ACC112 (cell line): ENCODE results near the gene FOXP4.

ENCODE experiments used
- H2AFZ ChIP-seq: fragments of 200-600 bp; sonication (generic); one replicate; pipeline ENCODE4 v1.6.0; 2017; ENCODE audit warnings: antibody characterized with exemption, low read length; ENCODE audit not compliant: unreplicated experiment
- H3K27ac ChIP-seq: fragments of 200-600 bp; sonication (generic); 2 replicates; pipeline ENCODE4 v1.5.1; 2014; ENCODE audit warnings: low read depth, mild to moderate bottlenecking, antibody characterized with exemption, low read length, moderate library complexity
- H3K27me3 ChIP-seq: fragments of 200-600 bp; sonication (generic); 2 replicates; pipeline ENCODE4 v1.6.1; 2014; ENCODE audit warnings: mild to moderate bottlenecking, antibody characterized with exemption, low read length, moderate library complexity, mixed read lengths; ENCODE audit not compliant: insufficient read depth
- H3K36me3 ChIP-seq: fragments of 200-600 bp; sonication (generic); 2 replicates; pipeline ENCODE4 v1.6.1; 2016; ENCODE audit warnings: mild to moderate bottlenecking, antibody characterized with exemption, low read length, moderate library complexity, mixed read lengths; ENCODE audit not compliant: insufficient read depth
- H3K4me1 ChIP-seq: fragments of 200-600 bp; sonication (generic); one replicate; pipeline ENCODE4 v1.6.1; 2016; ENCODE audit warnings: low read length, mixed read lengths; ENCODE audit not compliant: insufficient read depth, unreplicated experiment, control insufficient read depth
- H3K4me3 ChIP-seq: fragments of 200-600 bp; sonication (generic); 2 replicates; pipeline ENCODE4 v1.5.1; 2014; ENCODE audit warnings: mild to moderate bottlenecking, low read depth, low read length
- H3K79me2 ChIP-seq: fragments of 200-600 bp; sonication (generic); one replicate; pipeline ENCODE4 v1.6.0; 2016; ENCODE audit warnings: low read length; ENCODE audit not compliant: control insufficient read depth, unreplicated experiment, insufficient read depth

FOXP4 gene

DNA sequence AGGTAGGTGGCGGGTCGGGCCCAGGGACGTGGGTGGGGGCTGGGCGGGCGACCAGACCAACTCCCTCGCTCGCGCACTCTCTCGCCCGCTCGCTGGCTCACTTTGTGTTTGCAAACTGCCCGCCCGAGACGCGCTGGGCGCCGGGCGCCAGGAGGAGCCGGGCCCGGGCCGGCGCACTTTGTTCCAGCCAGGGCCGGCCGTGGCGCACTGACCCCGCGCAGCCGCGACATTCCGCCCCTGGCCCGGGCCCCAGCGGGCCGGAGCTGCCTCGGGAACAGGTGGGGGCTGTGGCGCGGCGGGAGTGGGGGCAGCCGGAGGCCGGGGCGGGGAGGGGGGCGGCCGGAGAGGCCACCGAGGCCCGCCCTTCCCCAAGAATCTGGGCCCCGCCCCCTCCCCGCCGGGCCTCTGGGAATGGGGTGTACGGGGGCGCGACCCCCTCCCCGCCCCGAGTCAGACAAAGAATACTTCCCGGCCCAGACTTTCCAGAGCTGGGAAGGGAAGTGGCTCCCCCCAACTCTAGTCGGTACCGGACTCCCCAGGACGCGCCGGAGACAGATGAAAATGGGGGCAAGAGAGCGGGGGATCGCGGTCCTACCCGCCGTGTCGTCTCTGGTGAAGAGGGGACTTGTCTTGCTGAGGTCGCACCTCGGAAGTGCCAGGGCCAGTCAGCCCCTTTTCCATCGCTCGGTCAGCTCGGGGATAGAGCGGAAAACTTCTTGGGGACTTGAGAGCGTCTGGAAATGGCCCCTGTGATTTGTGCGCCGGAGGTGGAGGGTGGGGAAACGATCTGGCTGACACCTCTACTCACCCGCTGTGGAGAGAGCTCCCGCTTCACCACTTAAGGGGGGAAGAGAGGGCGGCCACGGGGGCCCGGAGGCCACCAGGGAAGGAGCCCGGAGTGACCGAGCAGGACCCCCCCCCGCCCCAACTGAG, 951 bp downstream of the FOXP4 start:
- no peaks in the 10 kb centered on the region for H3K4me1 ChIP-seq
- peak overlapping the region; percentile 64 for H2AFZ ChIP-seq
- H3K4me3 ChIP-seq: peak overlapping the region; percentile 98
- no peaks in the 10 kb centered on the region for H3K27me3 ChIP-seq
- no peak overlapping the region for H3K27ac ChIP-seq
- H3K36me3 ChIP-seq: no peaks in the 10 kb centered on the region
- peaks cover 12% of the 10 kb centered on the region for H3K79me2 ChIP-seq

- Histone ChIP-seq H3K27me3 (no peaks in the 10 kb centered on the region), H3K27ac (no peak overlapping the region), H2AFZ (peak overlapping the region; percentile 64), H3K4me1 (no peaks in the 10 kb centered on the region), H3K36me3 (no peaks in the 10 kb centered on the region), H3K4me3 (peak overlapping the region; percentile 98), H3K79me2 (peaks cover 12% of the 10 kb centered on the region)
Measured at GRCh38 chr6:41547799-41548097, 1.6 kb downstream of the FOXP4 start.

DNA sequence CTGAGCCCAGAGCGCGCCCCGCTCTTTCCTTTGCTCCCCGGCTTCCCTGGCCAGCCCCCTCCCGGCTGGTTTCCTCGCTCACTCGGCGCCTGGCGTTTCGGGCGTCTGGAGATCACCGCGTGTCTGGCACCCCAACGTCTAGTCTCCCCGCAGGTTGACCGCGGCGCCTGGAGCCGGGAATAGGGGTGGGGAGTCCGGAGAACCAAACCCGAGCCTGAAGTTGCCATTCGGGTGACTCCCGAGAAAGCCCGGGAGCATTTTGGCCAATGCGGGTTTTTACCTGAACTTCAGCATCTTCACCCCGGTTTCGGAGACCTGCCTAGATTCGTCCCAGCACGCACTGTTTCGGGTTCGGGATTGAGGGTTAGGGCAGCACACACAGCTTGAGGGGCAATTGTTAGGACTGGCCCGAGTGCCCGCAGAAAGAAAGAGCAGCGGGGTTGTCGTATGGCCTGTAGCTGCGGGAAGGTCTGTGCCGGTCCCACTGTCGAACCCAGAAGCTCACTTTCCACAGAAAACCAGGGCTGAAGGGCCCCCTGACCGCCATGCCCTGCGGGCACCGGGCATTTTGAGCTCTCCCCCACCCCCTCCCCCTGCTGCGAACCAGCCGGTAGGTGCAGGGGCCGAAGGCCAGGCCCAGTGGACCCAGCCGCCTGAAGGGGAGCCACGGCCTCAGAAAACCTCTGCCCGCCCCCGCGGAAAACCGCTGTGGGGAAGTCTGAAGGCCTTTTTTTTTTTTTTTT, 2.1 kb downstream of the FOXP4 start:
- Histone ChIP-seq H3K4me3 (peak overlapping the region; percentile 98), H3K27me3 (no peaks in the 10 kb centered on the region), H3K79me2 (peaks cover 12% of the 10 kb centered on the region)

DNA sequence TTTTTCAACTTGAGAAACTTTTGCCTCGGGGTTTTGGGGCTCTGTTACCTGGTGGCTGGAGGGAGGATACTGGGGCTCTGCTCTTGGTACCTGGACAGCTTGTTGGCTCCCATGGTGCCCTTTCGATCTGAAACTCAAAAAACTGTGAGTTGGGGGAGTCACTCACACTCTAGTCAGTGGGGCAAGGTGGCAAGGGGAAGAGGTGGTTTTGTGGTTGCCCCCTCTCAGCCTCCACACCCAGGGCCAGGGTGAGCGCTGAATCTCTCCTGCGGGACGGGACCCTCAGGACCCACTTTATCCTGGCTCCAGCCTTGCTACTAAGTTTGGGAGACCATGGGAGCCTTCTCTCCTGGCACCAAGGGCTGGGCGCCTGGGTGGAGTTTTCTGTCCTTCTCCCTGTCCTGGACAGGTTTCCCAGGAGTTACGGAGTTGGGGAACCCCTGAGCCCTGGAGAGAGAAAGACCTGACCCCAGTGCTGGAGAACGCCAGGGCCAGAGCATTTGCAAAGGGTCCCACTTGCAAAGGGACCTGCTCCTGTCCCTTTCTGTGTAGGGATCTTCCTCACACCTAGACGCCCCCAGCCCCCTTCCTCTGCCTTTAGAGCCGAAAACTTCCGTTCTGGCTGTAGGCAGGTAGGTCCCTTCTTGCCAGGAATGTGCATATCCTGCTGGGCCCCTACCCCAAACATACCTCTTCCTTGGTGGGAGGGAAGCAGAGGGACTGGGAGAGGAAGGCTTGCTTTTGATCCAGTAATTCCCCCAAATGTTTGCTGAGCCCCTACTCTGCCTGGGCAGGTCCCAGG, 2.9 kb downstream of the FOXP4 start:
- H3K27ac ChIP-seq: no peak overlapping the region
- H2AFZ ChIP-seq: no peak overlapping the region
- H3K36me3 ChIP-seq: no peaks in the 10 kb centered on the region
- H3K27me3 ChIP-seq: no peaks in the 10 kb centered on the region
- H3K4me3 ChIP-seq: no peak overlapping the region
- peaks cover 12% of the 10 kb centered on the region for H3K79me2 ChIP-seq
- no peaks in the 10 kb centered on the region for H3K4me1 ChIP-seq

More for the DNA sequence above, 2.1 kb downstream of the FOXP4 start:
- Histone ChIP-seq H3K4me1 (no peaks in the 10 kb centered on the region), H3K27ac (no peak overlapping the region), H2AFZ (no peak overlapping the region), H3K36me3 (no peaks in the 10 kb centered on the region)

DNA sequence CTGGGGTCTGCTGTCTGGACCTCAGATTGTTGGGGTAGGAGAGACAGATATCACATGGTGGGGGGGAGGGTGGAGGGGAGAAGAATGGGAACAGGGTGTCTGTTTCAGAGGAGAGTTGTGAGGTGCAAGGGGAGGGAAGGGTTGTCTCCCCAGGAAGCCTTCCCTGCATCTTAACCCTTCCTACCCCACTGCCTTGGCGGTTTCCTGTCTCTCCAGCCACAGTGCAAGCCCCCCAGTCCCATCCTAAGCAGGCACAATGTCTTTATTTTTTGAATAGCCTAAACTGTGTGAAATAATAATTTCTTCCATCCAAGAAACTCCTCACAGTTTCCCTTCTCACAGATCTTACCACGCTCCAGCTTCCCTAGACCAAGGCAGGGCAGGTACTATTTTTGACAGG, 3.5 kb downstream of the FOXP4 start:
- no peak overlapping the region for H3K27ac ChIP-seq
- no peak overlapping the region for H2AFZ ChIP-seq
- peaks cover 12% of the 10 kb centered on the region for H3K79me2 ChIP-seq
- no peaks in the 10 kb centered on the region for H3K4me1 ChIP-seq
- H3K27me3 ChIP-seq: no peaks in the 10 kb centered on the region
- H3K4me3 ChIP-seq: no peak overlapping the region
- no peaks in the 10 kb centered on the region for H3K36me3 ChIP-seq

GRCh38 chr6:41551086-41551700, 5.0 kb downstream of the FOXP4 start:
- no peak overlapping the region for H3K4me3 ChIP-seq
- peaks cover 12% of the 10 kb centered on the region for H3K79me2 ChIP-seq
- no peaks in the 10 kb centered on the region for H3K27me3 ChIP-seq

DNA sequence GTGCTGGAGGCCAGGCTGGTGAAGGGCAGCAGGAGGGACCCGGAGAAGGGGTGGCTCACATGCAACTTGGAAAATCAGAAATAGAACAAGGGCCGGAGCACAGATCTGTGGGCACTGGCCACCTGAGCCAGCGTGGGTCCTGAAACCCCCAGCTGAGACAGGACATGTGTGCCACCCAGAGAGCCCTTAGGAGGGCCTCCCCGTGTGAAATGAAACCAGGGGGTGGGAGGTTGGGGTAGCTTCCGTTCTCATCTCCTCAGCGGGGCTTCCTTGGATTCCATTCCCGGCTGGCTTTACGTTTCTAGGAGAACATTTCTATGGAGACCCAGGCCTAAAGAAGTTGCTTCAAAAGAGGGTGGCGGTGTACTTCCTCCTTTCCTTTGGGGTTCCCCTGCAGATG, 5.7 kb downstream of the FOXP4 start:
- Histone ChIP-seq H2AFZ (no peak overlapping the region), H3K4me1 (no peaks in the 10 kb centered on the region), H3K36me3 (no peaks in the 10 kb centered on the region), H3K79me2 (peaks cover 12% of the 10 kb centered on the region), H3K27me3 (no peaks in the 10 kb centered on the region), H3K27ac (no peak overlapping the region), H3K4me3 (no peak overlapping the region)

More at GRCh38 chr6:41551086-41551700, 5.0 kb downstream of the FOXP4 start:
- Histone ChIP-seq H3K4me1 (no peaks in the 10 kb centered on the region), H3K27ac (no peak overlapping the region), H3K36me3 (no peaks in the 10 kb centered on the region), H2AFZ (no peak overlapping the region)

DNA sequence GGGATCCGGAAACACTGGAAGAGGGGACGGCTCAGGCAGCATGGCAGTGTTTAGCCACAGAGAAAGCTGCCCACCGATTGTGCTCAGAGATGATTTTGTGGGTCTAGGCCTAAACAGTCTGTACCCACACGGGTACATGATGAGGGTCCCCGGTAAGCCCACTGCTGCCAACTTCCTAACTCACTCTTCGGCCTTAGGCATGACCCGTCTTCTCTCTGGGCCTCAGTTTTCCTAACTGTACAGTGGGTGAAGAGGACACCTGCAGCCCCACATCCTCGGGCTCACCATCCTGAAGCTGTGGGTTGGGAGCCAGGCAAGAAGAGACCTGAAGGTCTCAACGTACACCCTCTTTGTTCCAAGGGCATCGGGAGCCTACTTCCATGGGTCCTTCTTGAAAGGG, 6.5 kb downstream of the FOXP4 start:
- no peak overlapping the region for H3K4me3 ChIP-seq
- H3K27me3 ChIP-seq: no peaks in the 10 kb centered on the region
- H2AFZ ChIP-seq: no peak overlapping the region
- peaks cover 6% of the 10 kb centered on the region for H3K79me2 ChIP-seq
- no peaks in the 10 kb centered on the region for H3K4me1 ChIP-seq
- no peak overlapping the region for H3K27ac ChIP-seq
- H3K36me3 ChIP-seq: no peaks in the 10 kb centered on the region

GRCh38 chr6:41553405-41553999, 7.3 kb downstream of the FOXP4 start:
- H3K27ac ChIP-seq: no peak overlapping the region
- H3K79me2 ChIP-seq: no peaks in the 10 kb centered on the region
- no peaks in the 10 kb centered on the region for H3K27me3 ChIP-seq
- H3K36me3 ChIP-seq: no peaks in the 10 kb centered on the region
- H2AFZ ChIP-seq: no peak overlapping the region
- no peak overlapping the region for H3K4me3 ChIP-seq
- no peaks in the 10 kb centered on the region for H3K4me1 ChIP-seq
